HepG2 (cell line): ENCODE data around the gene NKD1. TPM values are rescaled to one million over a fixed set of nuclear protein-coding genes. Genes with fewer than 3 reads are reported as not detected.
A peak's percentile ranks its signal among the peaks of the same experiment; 100 is the strongest.

Experiments
- GATA4 ChIP-seq: sonication (generic); IDR thresholded peaks from 2 replicates; pipeline ENCODE4 v1.6.1; 2016; ENCODE audit warnings: antibody characterized with exemption, low read depth, borderline replicate concordance
- GMEB1 ChIP-seq: sonication (generic); formaldehyde crosslinking; IDR thresholded peaks from 2 replicates; pipeline ENCODE4 v1.5.1; 2020; ENCODE audit warnings: missing genetic modification reagents, mild to moderate bottlenecking, borderline replicate concordance
- MLX ChIP-seq: IDR thresholded peaks from 2 replicates; pipeline ENCODE4 v1.6.1; 2016
- NR1H2 ChIP-seq: sonication (generic); formaldehyde crosslinking; IDR thresholded peaks from 2 replicates; pipeline ENCODE4 v1.8.1; 2022; ENCODE audit warnings: low read depth, missing genetic modification reagents, borderline replicate concordance
- NR2F1 ChIP-seq, 2 experiments: fragments of 450-650 bp in 1 of 2; formaldehyde crosslinking in 1 of 2; IDR thresholded peaks; 2 replicates each; pipeline versions ENCODE4 v1.5.0 to v1.6.1; 2016 to 2020; ENCODE audit warnings: mild to moderate bottlenecking in 1 of 2, missing compliant biosample characterization in 1 of 2, missing genetic modification reagents in 1 of 2, moderate library complexity in 1 of 2
- PRMT3 ChIP-seq: sonication (generic); formaldehyde crosslinking; IDR thresholded peaks from 2 replicates; pipeline ENCODE4 v1.8.1; 2022; ENCODE audit warnings: low read depth, mild to moderate bottlenecking, moderate library complexity, missing genetic modification reagents, borderline replicate concordance
- RFX5 ChIP-seq: IDR thresholded peaks from 2 replicates; pipeline ENCODE4 v1.6.1; 2011; ENCODE audit warnings: low read depth, low read length, improper control_type of control experiment
- TAF15 ChIP-seq: fragments of 200-400 bp; formaldehyde crosslinking; IDR thresholded peaks from one replicate; pipeline ENCODE4 v1.6.1; 2018; ENCODE audit warnings: mild to moderate bottlenecking, low read depth, low read length; ENCODE audit not compliant: poor library complexity, severe bottlenecking
- THAP8 ChIP-seq: sonication (generic); formaldehyde crosslinking; IDR thresholded peaks from 2 replicates; pipeline ENCODE4 v1.5.1; 2020; ENCODE audit warnings: missing genetic modification reagents, mild to moderate bottlenecking, borderline replicate concordance
- ZNF407 ChIP-seq: sonication (generic); formaldehyde crosslinking; IDR thresholded peaks from one replicate; pipeline ENCODE4 v1.5.1; 2020; ENCODE audit warnings: mild to moderate bottlenecking, missing genetic modification reagents; ENCODE audit errors: not compliant biosample characterization
- ZNF484 ChIP-seq: sonication (generic); formaldehyde crosslinking; IDR thresholded peaks from 2 replicates; pipeline ENCODE4 v1.5.1; 2020; ENCODE audit warnings: mild to moderate bottlenecking, low read depth, missing genetic modification reagents, borderline replicate concordance
- ZNF556 ChIP-seq: sonication (generic); formaldehyde crosslinking; IDR thresholded peaks from 2 replicates; pipeline ENCODE4 v1.4.0; 2020; ENCODE audit warnings: mild to moderate bottlenecking, missing genetic modification reagents, borderline replicate concordance
- ZNF564 ChIP-seq: sonication (generic); formaldehyde crosslinking; IDR thresholded peaks from 2 replicates; pipeline ENCODE4 v1.8.1; 2023; ENCODE audit warnings: mild to moderate bottlenecking, missing genetic modification reagents
- polyA plus RNA-seq, 8 experiments: library from polyadenylated mRNA; depleted of rRNA in 3 of 8; stranded (reverse) in 7 of 8; unstranded in 1 of 8; fragments of >200 nt; fragmentation: Illumina TruSeq in 4 of 8; extraction: Trizol in 4 of 8; gene quantifications; 2 replicates each; pipeline versions ENCODE4 v1.2.1 to v1.2.3, GENCODE V29; 2011 to 2016; ENCODE audit warnings: low read depth in 4 of 8, missing spikeins in 1 of 8, mixed read lengths in 1 of 8; ENCODE audit not compliant: insufficient read depth in 1 of 8
- total RNA-seq, 5 experiments: library from RNA; depleted of rRNA; stranded (reverse); fragments of >200 nt; fragmentation: Illumina TruSeq; extraction: Trizol; gene quantifications; 2 replicates each; pipeline ENCODE4 v1.2.3, GENCODE V29; 2016; ENCODE audit warnings: low read depth in 1 of 5
- TF ChIP-seq, protein P1 (sequence below), 2 experiments: fragments of 450-650 bp in 1 of 2; sonication (generic) in 1 of 2; formaldehyde crosslinking; IDR thresholded peaks; 2 replicates each; pipeline versions ENCODE4 v1.5.0 to v1.8.0; 2020 to 2022; ENCODE audit warnings: mild to moderate bottlenecking in 1 of 2, missing genetic modification reagents in 1 of 2

The NKD1 gene
- total and polyA plus RNA-seq, 2 of the 13 experiments (the other 11 are each of a cell fraction or from before 2014, with no cell fraction given): 70.4 to 121 TPM

DNA sequence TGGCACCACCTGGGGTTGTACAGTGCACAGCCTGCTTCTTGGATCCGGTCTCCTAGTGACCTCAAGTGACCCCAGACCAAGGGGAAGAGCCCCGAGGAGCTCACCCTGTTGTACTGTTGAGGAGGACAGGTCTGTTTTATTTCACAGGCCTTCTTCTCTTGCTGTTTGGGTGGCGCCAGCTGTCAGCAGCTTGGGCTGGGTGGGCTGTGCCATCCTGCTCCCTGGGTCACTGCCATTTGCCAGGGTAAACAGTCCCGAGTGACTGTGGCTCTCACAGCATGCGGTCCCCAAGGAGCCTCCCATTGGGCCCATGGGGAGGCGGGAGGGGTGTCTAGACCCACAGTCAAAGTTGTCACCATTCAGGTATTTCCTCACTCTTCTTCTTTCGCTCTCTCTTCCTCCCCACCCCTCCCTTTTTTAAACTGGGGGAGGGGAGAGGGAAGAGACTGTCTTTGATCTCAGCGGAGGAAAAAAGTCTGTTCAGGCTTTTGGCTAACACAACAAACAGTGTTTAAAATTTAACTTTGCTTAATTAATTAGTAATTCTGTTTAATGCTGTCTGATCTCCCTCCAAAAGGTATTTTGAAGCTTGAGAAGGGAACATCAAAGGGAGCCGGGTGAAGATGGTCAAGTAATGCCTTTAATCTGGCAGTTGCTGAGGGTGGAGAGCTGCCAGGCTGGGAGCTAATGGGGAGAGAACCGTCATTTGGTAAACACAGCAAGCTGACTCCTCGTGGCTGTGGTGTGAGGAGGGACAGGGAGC is 68.9 kb downstream of the NKD1 start (continued):
- TF ChIP-seq THAP8 (CRISPR knock-in tag) (no peak), ZNF407 (CRISPR knock-in tag) (peak; percentile 25), GMEB1 (CRISPR knock-in tag) (no peak), ZNF556 (CRISPR knock-in tag) (no peak), ZNF484 (no peak), PRMT3 (CRISPR knock-in tag) (no peak), ZNF564 (no peak), NR1H2 (CRISPR knock-in tag) (no peak), GATA4 (0 out of 2 replicates have a peak, but pooled peaks have one; percentile 52), TAF15 (no peak), NR2F1 (CRISPR knock-in tag; IDR thresholded peaks at IDR 0.05) (no peak), RFX5 (no peak), MLX (CRISPR knock-in tag) (0 out of 2 replicates have a peak, but pooled peaks have one; percentile 7)
- TF ChIP-seq, protein P1, sequence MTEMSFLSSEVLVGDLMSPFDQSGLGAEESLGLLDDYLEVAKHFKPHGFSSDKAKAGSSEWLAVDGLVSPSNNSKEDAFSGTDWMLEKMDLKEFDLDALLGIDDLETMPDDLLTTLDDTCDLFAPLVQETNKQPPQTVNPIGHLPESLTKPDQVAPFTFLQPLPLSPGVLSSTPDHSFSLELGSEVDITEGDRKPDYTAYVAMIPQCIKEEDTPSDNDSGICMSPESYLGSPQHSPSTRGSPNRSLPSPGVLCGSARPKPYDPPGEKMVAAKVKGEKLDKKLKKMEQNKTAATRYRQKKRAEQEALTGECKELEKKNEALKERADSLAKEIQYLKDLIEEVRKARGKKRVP (CRISPR knock-in tag; IDR thresholded peaks at IDR 0.05): no peak
